K562 (cell line): ENCODE results near the gene KCTD13. TPM values are rescaled to one million over a fixed set of nuclear protein-coding genes. Genes with fewer than 3 reads are reported as not detected.

Experiments
- CBFB ChIP-seq: sonication (generic); formaldehyde crosslinking; IDR thresholded peaks from 2 replicates; pipeline ENCODE4 v1.4.0; 2020; ENCODE audit warnings: mild to moderate bottlenecking, missing genetic modification reagents
- CBX1 ChIP-seq: sonication (generic); IDR thresholded peaks from 2 replicates; pipeline ENCODE4 v1.6.1; 2016; ENCODE audit warnings: antibody characterized with exemption, low read depth, mild to moderate bottlenecking
- CREB3 ChIP-seq: fragments of 450-650 bp; conservative IDR thresholded peaks from 2 replicates; pipeline ENCODE4 v1.6.1; 2016; ENCODE audit warnings: missing genetic modification characterization, low read depth, mild to moderate bottlenecking, missing compliant biosample characterization, moderate library complexity
- ELF2 ChIP-seq: fragments of 250-450 bp; sonication (Bioruptor Pico); IDR thresholded peaks from 2 replicates; pipeline ENCODE4 v1.5.0; 2021; ENCODE audit warnings: mild to moderate bottlenecking
- FOXK1 ChIP-seq: sonication (generic); formaldehyde crosslinking; IDR thresholded peaks from 2 replicates; pipeline ENCODE4 v1.8.0; 2022; ENCODE audit warnings: missing genetic modification reagents, mild to moderate bottlenecking, borderline replicate concordance
- FOXM1 ChIP-seq, 2 experiments: fragments of 450-650 bp in 1 of 2; sonication (generic) in 1 of 2; formaldehyde crosslinking in 1 of 2; IDR thresholded peaks; 2 replicates each; pipeline versions ENCODE4 v1.6.1 to v1.9.0; 2017 to 2022; ENCODE audit warnings: low read depth in 2 of 2, mild to moderate bottlenecking in 2 of 2, missing genetic modification reagents in 1 of 2, moderate library complexity in 1 of 2
- GABPB1 ChIP-seq: sonication (generic); formaldehyde crosslinking; IDR thresholded peaks from 2 replicates; pipeline ENCODE4 v1.8.0; 2022; ENCODE audit warnings: mild to moderate bottlenecking, missing genetic modification reagents
- GTF2E2 ChIP-seq: fragments of 200-800 bp; sonication (Bioruptor generic); IDR thresholded peaks from 2 replicates; pipeline ENCODE4 v1.6.1; 2016; ENCODE audit warnings: missing genetic modification characterization, missing compliant biosample characterization
- MIER1 ChIP-seq: fragments of 450-650 bp; IDR thresholded peaks from 2 replicates; pipeline ENCODE4 v1.6.1; 2016; ENCODE audit warnings: antibody characterized with exemption, mild to moderate bottlenecking, low read depth
- NELFE ChIP-seq: IDR thresholded peaks from 2 replicates; pipeline ENCODE4 v1.6.1; 2011; ENCODE audit warnings: mild to moderate bottlenecking; ENCODE audit not compliant: insufficient read depth, insufficient read length
- NFATC3 ChIP-seq: fragments of 450-650 bp; IDR thresholded peaks from 2 replicates; pipeline ENCODE4 v1.6.1; 2017; ENCODE audit warnings: mild to moderate bottlenecking
- NFIC ChIP-seq: fragments of 450-650 bp; IDR thresholded peaks from 2 replicates; pipeline ENCODE4 v1.6.1; 2017; ENCODE audit warnings: mild to moderate bottlenecking, inconsistent platforms
- RBM25 ChIP-seq: fragments of 200-400 bp; formaldehyde crosslinking; IDR thresholded peaks from 2 replicates; pipeline ENCODE4 v1.6.1; 2018; ENCODE audit warnings: low read length, low read depth, moderate library complexity; ENCODE audit not compliant: severe bottlenecking
- RCOR1 ChIP-seq, 2 experiments: IDR thresholded peaks; 2 replicates each; pipeline ENCODE4 v1.6.1; 2012; ENCODE audit warnings: low read depth in 2 of 2, low read length in 2 of 2, borderline replicate concordance in 1 of 2, improper control_type of control experiment in 1 of 2
- SPI1 ChIP-seq: IDR thresholded peaks from 2 replicates; pipeline ENCODE4 v1.6.1; 2011; ENCODE audit warnings: low read depth, low read length, control low read depth, borderline replicate concordance
- TFE3 ChIP-seq: fragments of 450-650 bp; formaldehyde crosslinking; IDR thresholded peaks from 2 replicates; pipeline ENCODE4 v1.4.0; 2020; ENCODE audit warnings: mild to moderate bottlenecking, mixed read lengths
- XRCC4 ChIP-seq: IDR thresholded peaks from one replicate; pipeline ENCODE4 v1.6.1; 2011; ENCODE audit not compliant: insufficient read depth, insufficient read length; ENCODE audit errors: extremely low read depth
- ZC3H8 ChIP-seq: fragments of 450-650 bp; IDR thresholded peaks from 2 replicates; pipeline ENCODE4 v1.6.1; 2017
- ZFPM2 ChIP-seq: fragments of 250-450 bp; sonication (Bioruptor Pico); IDR thresholded peaks from 2 replicates; pipeline ENCODE4 v1.5.1; 2022; ENCODE audit warnings: mild to moderate bottlenecking
- ZNF324 ChIP-seq: fragments of 250-450 bp; sonication (Bioruptor Pico); IDR thresholded peaks from 2 replicates; pipeline ENCODE4 v1.4.0; 2020; ENCODE audit warnings: mild to moderate bottlenecking
- ZNF445 ChIP-seq: fragments of 250-450 bp; sonication (Bioruptor Pico); IDR thresholded peaks from 2 replicates; pipeline ENCODE4 v1.4.0; 2020; ENCODE audit warnings: low read depth, mild to moderate bottlenecking, moderate library complexity
- ZNF717 ChIP-seq: fragments of 250-450 bp; sonication (Bioruptor Pico); IDR thresholded peaks from 2 replicates; pipeline ENCODE4 v1.5.0; 2021
- ZZZ3 ChIP-seq: fragments of 450-650 bp; IDR thresholded peaks from 2 replicates; pipeline ENCODE4 v1.6.1; 2016; ENCODE audit warnings: antibody characterized with exemption, mild to moderate bottlenecking, moderate library complexity
- polyA plus RNA-seq, 8 experiments: library from polyadenylated mRNA; depleted of rRNA in 4 of 8; stranded (reverse) in 5 of 8; unstranded in 3 of 8; fragments of >200 nt; fragmentation: Nextera tagmentation in 2 of 8; fragmentation: Illumina TruSeq in 1 of 8; extraction: Ambion mirVana in 2 of 8; extraction: Trizol in 1 of 8; gene quantifications; 2 replicates each; pipeline versions ENCODE4 v1.2.1 to v1.2.3, GENCODE V29; 2011 to 2014; ENCODE audit warnings: inconsistent platforms in 1 of 8, missing spikeins in 1 of 8
- total RNA-seq, 7 experiments: library from RNA; depleted of rRNA in 6 of 7; stranded (reverse); fragments of >200 nt in 6 of 7; fragmentation: Illumina TruSeq in 2 of 7; extraction: Trizol in 2 of 7; gene quantifications; 2 replicates each; pipeline versions ENCODE4 v1.2.1 to v1.2.3, GENCODE V29; 2011 to 2021; ENCODE audit warnings: low replicate concordance in 1 of 7
- TF ChIP-seq, protein P1 (sequence below): fragments of 450-650 bp; IDR thresholded peaks from 2 replicates; pipeline ENCODE4 v1.6.1; 2014; ENCODE audit warnings: low read depth, mild to moderate bottlenecking, moderate library complexity, borderline replicate concordance
- TF ChIP-seq, protein P2 (sequence below): fragments of 250-450 bp; sonication (Bioruptor Pico); IDR thresholded peaks from 2 replicates; pipeline ENCODE4 v1.5.0; 2021; ENCODE audit warnings: mild to moderate bottlenecking, borderline replicate concordance

The KCTD13 gene
- total and polyA plus RNA-seq, 9 of the 15 experiments (the other 6 are each of a cell fraction or from before 2014, with no cell fraction given), result 1.0 to 20.6 (median 9.8) TPM

DNA sequence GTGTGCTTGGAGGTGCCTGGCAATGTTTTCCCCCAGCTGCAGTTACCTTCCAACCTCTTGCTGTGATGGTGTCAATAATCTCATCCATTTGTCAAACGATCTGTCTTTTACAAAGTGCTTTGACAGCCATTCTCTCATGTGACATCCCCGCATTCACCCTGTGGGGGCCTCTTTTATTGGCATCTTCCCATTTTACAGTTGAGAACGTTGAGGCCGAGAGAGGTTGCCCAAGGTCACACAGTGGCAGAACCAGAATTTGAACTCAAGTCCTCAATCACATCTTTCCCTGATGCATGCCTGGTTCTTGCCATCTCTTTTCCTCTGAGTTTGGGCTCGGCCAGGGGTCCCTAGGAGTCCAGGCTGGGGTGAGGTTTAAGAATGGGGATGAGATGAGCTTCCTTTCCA lies 49.1 kb upstream of the KCTD13 start (continued):
- no peak for TF ChIP-seq NFIC
- no peak for TF ChIP-seq NFATC3
- no peak for TF ChIP-seq CBFB (CRISPR knock-in tag)
- no peak for TF ChIP-seq ELF2
- TF ChIP-seq XRCC4, result no peak
- TF ChIP-seq ZC3H8, result no peak
- no peak for TF ChIP-seq ZZZ3
- TF ChIP-seq MIER1, result peak; percentile 22; the same call in 1 of the 2 replicates
- TF ChIP-seq GTF2E2 (tag), result no peak
- peak in 1 of 2 experiments; percentile 74; a peak in 2 of 4 replicates for TF ChIP-seq RCOR1 (IDR thresholded peaks at IDR 0.05; ENCODE audit: borderline replicate concordance in 1 of 2, low read depth in 2 of 2, low read length in 2 of 2)
- TF ChIP-seq GABPB1, result no peak
- no peak for TF ChIP-seq FOXM1 (IDR thresholded peaks at IDR 0.05; ENCODE audit: low read depth)
- TF ChIP-seq FOXM1 (CRISPR knock-in tag; IDR thresholded peaks at IDR 0.05; ENCODE audit: low read depth), result no peak
- 0 out of 2 replicates have a peak, but pooled peaks have one; percentile 2 for TF ChIP-seq FOXK1 (CRISPR knock-in tag)
- no peak for TF ChIP-seq ZFPM2
- no peak for TF ChIP-seq SPI1
- TF ChIP-seq, protein P1, sequence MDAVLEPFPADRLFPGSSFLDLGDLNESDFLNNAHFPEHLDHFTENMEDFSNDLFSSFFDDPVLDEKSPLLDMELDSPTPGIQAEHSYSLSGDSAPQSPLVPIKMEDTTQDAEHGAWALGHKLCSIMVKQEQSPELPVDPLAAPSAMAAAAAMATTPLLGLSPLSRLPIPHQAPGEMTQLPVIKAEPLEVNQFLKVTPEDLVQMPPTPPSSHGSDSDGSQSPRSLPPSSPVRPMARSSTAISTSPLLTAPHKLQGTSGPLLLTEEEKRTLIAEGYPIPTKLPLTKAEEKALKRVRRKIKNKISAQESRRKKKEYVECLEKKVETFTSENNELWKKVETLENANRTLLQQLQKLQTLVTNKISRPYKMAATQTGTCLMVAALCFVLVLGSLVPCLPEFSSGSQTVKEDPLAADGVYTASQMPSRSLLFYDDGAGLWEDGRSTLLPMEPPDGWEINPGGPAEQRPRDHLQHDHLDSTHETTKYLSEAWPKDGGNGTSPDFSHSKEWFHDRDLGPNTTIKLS, result no peak
- TF ChIP-seq ZNF324 (CRISPR knock-in tag), result no peak
- no peak for TF ChIP-seq ZNF445 (CRISPR knock-in tag)
- no peak for TF ChIP-seq TFE3 (CRISPR knock-in tag)
- peak; percentile 98 for TF ChIP-seq RBM25
- TF ChIP-seq CBX1, result 0 out of 2 replicates have a peak, but pooled peaks have one; percentile 53
- TF ChIP-seq CREB3, result no peak
- TF ChIP-seq NELFE, result no peak
- TF ChIP-seq, protein P2, sequence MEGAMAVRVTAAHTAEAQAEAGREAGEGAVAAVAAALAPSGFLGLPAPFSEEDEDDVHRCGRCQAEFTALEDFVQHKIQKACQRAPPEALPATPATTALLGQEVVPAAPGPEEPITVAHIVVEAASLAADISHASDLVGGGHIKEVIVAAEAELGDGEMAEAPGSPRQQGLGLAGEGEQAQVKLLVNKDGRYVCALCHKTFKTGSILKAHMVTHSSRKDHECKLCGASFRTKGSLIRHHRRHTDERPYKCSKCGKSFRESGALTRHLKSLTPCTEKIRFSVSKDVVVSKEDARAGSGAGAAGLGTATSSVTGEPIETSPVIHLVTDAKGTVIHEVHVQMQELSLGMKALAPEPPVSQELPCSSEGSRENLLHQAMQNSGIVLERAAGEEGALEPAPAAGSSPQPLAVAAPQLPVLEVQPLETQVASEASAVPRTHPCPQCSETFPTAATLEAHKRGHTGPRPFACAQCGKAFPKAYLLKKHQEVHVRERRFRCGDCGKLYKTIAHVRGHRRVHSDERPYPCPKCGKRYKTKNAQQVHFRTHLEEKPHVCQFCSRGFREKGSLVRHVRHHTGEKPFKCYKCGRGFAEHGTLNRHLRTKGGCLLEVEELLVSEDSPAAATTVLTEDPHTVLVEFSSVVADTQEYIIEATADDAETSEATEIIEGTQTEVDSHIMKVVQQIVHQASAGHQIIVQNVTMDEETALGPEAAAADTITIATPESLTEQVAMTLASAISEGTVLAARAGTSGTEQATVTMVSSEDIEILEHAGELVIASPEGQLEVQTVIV (CRISPR knock-in tag), result no peak
- no peak for TF ChIP-seq ZNF717
